PC-3 (cell line): Measurements from ENCODE around the gene HNRNPC. TPM values are rescaled to one million over a fixed set of nuclear protein-coding genes. Genes with fewer than 3 reads are reported as not detected.

Source experiments
- ATAC-seq: fragments of 200-7000 bp; cut with Tn5 transposase; 2 replicates; pipeline ENCODE4 v1.9.1; 2020; ENCODE audit warnings: mild to moderate bottlenecking, moderate library complexity
- BruUV-seq: library from RNA; stranded (reverse); fragments of 400-500 nt; replicated peaks from 2 replicates; lab custom pipeline; 2021; lab: Mats Ljungman, UMichigan
- CTCF ChIA-PET: fragments of 300-600 bp; sonication (Branson Sonifier 250); formaldehyde crosslinking; loops from one replicate; lab custom pipeline; 2022; ENCODE audit warnings: antibody characterized with exemption; lab: Charles Lee
- POLR2A ChIA-PET: fragments of 300-600 bp; sonication (Branson Sonifier 250); formaldehyde crosslinking; loops from one replicate; lab custom pipeline; 2022; ENCODE audit warnings: antibody characterized with exemption; ENCODE audit not compliant: unreplicated experiment; lab: Charles Lee
- DNase-seq: peaks from one replicate; pipeline ENCODE4 v3.0.0-alpha.2; 2015
- H2AFZ ChIP-seq: fragments of 300-600 bp; sonication (generic); 2 replicates; pipeline ENCODE4 v1.6.0; 2016; ENCODE audit warnings: antibody characterized with exemption, low read length
- H3F3A ChIP-seq: fragments of 300-600 bp; sonication (generic); one replicate; pipeline ENCODE4 v1.6.0; 2017; ENCODE audit warnings: antibody characterized with exemption, low read length, control low read depth, mild to moderate bottlenecking; ENCODE audit not compliant: unreplicated experiment
- H3K27ac ChIP-seq: fragments of 300-600 bp; sonication (generic); 2 replicates; pipeline ENCODE4 v1.5.1; 2016; ENCODE audit warnings: mild to moderate bottlenecking, low read length
- H3K27me3 ChIP-seq: fragments of 300-600 bp; sonication (generic); 2 replicates; pipeline ENCODE4 v1.6.1; 2016; ENCODE audit warnings: low read length, mixed read lengths
- H3K36me3 ChIP-seq: fragments of 300-600 bp; sonication (generic); 2 replicates; pipeline ENCODE4 v1.6.1; 2016; ENCODE audit warnings: low read depth, mixed run types, low read length, mixed read lengths
- H3K4me1 ChIP-seq: fragments of 300-600 bp; sonication (generic); 2 replicates; pipeline ENCODE4 v1.5.1; 2016; ENCODE audit warnings: low read length; ENCODE audit not compliant: insufficient read depth
- H3K4me2 ChIP-seq: fragments of 300-600 bp; sonication (generic); 2 replicates; pipeline ENCODE4 v1.6.0; 2016; ENCODE audit warnings: low read length
- H3K4me3 ChIP-seq: fragments of 300-600 bp; sonication (generic); 2 replicates; pipeline ENCODE4 v1.5.1; 2016; ENCODE audit warnings: mild to moderate bottlenecking, low read length, mixed read lengths
- H3K79me2 ChIP-seq: fragments of 300-600 bp; sonication (generic); 2 replicates; pipeline ENCODE4 v1.6.1; 2017; ENCODE audit warnings: low read length, mixed read lengths
- H3K9ac ChIP-seq: fragments of 300-600 bp; sonication (generic); 2 replicates; pipeline ENCODE4 v1.6.0; 2016; ENCODE audit warnings: mild to moderate bottlenecking, low read length
- H3K9me2 ChIP-seq: fragments of 300-600 bp; sonication (generic); replicated peaks from 2 replicates; pipeline ENCODE4 v1.6.1; 2016; ENCODE audit warnings: mixed run types, low read length, mixed read lengths
- H3K9me3 ChIP-seq: fragments of 300-600 bp; sonication (generic); 2 replicates; pipeline ENCODE4 v1.6.1; 2016; ENCODE audit warnings: low read length, mixed read lengths
- H4K20me1 ChIP-seq: fragments of 300-600 bp; sonication (generic); 2 replicates; pipeline ENCODE4 v1.6.1; 2016; ENCODE audit warnings: low read length, mixed read lengths
- CTCF ChIP-seq: fragments of 300-600 bp; sonication (generic); conservative IDR thresholded peaks from 2 replicates; pipeline ENCODE4 v1.5.1; 2017; ENCODE audit warnings: antibody characterized with exemption, low read depth, mild to moderate bottlenecking, low read length
- EZH2 ChIP-seq: fragments of 300-600 bp; sonication (generic); IDR thresholded peaks from one replicate; pipeline ENCODE4 v1.6.1; 2017; ENCODE audit warnings: antibody characterized with exemption, mild to moderate bottlenecking, low read length; ENCODE audit not compliant: unreplicated experiment
- EZH2phosphoT487 ChIP-seq: fragments of 300-600 bp; sonication (generic); IDR thresholded peaks from 2 replicates; pipeline ENCODE4 v1.6.1; 2018; ENCODE audit warnings: mild to moderate bottlenecking, antibody characterized with exemption, low read length, borderline replicate concordance
- intact Hi-C: fragments of 100-400 bp; cut with micrococcal nuclease; formaldehyde crosslinking; loops from 2 replicates; pipeline ENCODE4 v1.9.0; 2023
- total RNA-seq: library from RNA; depleted of rRNA; stranded (reverse); fragments of >200 nt; gene quantifications from 2 replicates; pipeline ENCODE4 v1.2.3, GENCODE V29; 2014

The HNRNPC gene
- total RNA-seq, 1 experiment from 2014 or later = 682 TPM

- no TSS peak for BruUV-seq
- Histone ChIP-seq H3K4me3 (peak overlapping the region; percentile 39; the same call in 1 of the 2 replicates), H4K20me1 (no peaks in the 10 kb centered on the region), H3K9ac (no peak overlapping the region), H2AFZ (peak overlapping the region; percentile 81), H3K36me3 (no peaks in the 10 kb centered on the region), H3K27me3 (no peaks in the 10 kb centered on the region), H3F3A (no peaks in the 10 kb centered on the region), H3K9me2 (no peaks in the 10 kb centered on the region), H3K4me2 (peak overlapping the region; percentile 74), H3K79me2 (no peaks in the 10 kb centered on the region), H3K27ac (no peak overlapping the region), H3K4me1 (no peaks in the 10 kb centered on the region), H3K9me3 (no peaks in the 10 kb centered on the region)
- CTCF ChIA-PET = no interaction called here
- no peak for TF ChIP-seq EZH2phosphoT487
- TF ChIP-seq CTCF = no peak
- TF ChIP-seq EZH2 = no peak
- POLR2A ChIA-PET = no interaction called here
- intact Hi-C loops = no loop called here
- ATAC-seq (peak; percentile 88), DNase-seq (peak; percentile 57)
Observed at GRCh38 chr14:21191809-21192446, 77.3 kb downstream of the HNRNPC start.

DNA sequence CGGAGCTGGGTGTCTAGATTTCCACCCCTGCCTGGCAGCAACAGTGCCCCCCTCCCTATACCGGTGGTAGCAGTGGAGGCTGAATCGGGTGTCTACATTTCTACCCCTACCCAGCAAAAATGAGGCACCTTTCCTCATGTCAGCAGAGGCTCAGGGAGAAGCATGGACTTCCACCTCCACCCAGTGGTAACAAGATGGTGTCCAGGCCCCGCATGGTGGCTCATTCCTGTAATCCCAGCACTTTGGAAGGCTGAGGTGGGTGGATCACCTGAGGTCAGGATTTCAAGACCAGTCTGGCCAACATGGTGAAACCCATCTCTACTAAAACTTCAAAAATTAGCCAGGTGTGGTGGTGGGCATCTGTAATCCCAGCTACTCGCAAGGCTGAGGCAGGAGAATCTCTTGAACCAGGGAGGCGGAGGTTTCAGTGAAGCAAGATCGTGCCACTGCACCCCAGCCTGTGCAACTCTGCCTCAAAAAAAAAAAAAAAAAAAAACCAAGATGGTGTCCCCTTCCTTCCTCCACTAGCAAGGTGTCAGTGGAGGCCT, 77.9 kb downstream of the HNRNPC start:
- H3K4me1 ChIP-seq = no peaks in the 10 kb centered on the region
- TF ChIP-seq CTCF (no peak), EZH2phosphoT487 (no peak), EZH2 (no peak)
- intact Hi-C loops = no loop called here
- ATAC-seq (no peak), DNase-seq (no peak)
- H4K20me1 ChIP-seq = no peaks in the 10 kb centered on the region
- H3K27me3 ChIP-seq = peaks cover 1% of the 10 kb centered on the region; the same call in 1 of the 2 replicates
- H3K9me2 ChIP-seq = no peaks in the 10 kb centered on the region
- no peaks in the 10 kb centered on the region for H3K79me2 ChIP-seq
- no peaks in the 10 kb centered on the region for H3F3A ChIP-seq
- ChIA-PET POLR2A (no interaction called here), CTCF (no interaction called here)
- no peak overlapping the region for H3K9ac ChIP-seq
- no TSS peak for BruUV-seq
- peak overlapping the region; percentile 74 for H3K4me2 ChIP-seq
- H3K9me3 ChIP-seq = no peaks in the 10 kb centered on the region
- no peaks in the 10 kb centered on the region for H3K36me3 ChIP-seq
- H3K27ac ChIP-seq = no peak overlapping the region
- no peak overlapping the region; the same call in 1 of the 2 replicates for H3K4me3 ChIP-seq
- H2AFZ ChIP-seq = peak overlapping the region; percentile 81

GRCh38 chr14:21185491-21185890, 83.8 kb downstream of the HNRNPC start:
- intact Hi-C loops = no loop called here
- no TSS peak for BruUV-seq
- no peaks in the 10 kb centered on the region for H3K9me3 ChIP-seq
- no peaks in the 10 kb centered on the region for H4K20me1 ChIP-seq
- no peaks in the 10 kb centered on the region for H3K79me2 ChIP-seq
- H3K4me1 ChIP-seq = no peaks in the 10 kb centered on the region
- DNase-seq (no peak), ATAC-seq (no peak)
- ChIA-PET CTCF (no interaction called here), POLR2A (no interaction called here)
- H3K27me3 ChIP-seq = peaks cover 24% of the 10 kb centered on the region
- no peak for TF ChIP-seq EZH2
- TF ChIP-seq EZH2phosphoT487 = no peak
- no peak for TF ChIP-seq CTCF
- no peaks in the 10 kb centered on the region for H3F3A ChIP-seq
- no peaks in the 10 kb centered on the region for H3K9me2 ChIP-seq
- H3K9ac ChIP-seq = no peak overlapping the region
- H2AFZ ChIP-seq = no peak overlapping the region
- H3K4me2 ChIP-seq = no peak overlapping the region
- no peak overlapping the region for H3K27ac ChIP-seq
- no peak overlapping the region for H3K4me3 ChIP-seq
- H3K36me3 ChIP-seq = no peaks in the 10 kb centered on the region
